NT2/D1 (cell line): ENCODE results near the gene RPTOR.

ENCODE experiments used
- SUZ12 ChIP-seq: IDR thresholded peaks from 2 replicates; pipeline ENCODE4 v1.6.1; 2011; ENCODE audit not compliant: insufficient read length, insufficient read depth; ENCODE audit errors: extremely low read depth
- YY1 ChIP-seq: IDR thresholded peaks from 2 replicates; pipeline ENCODE4 v1.6.1; 2011; ENCODE audit not compliant: insufficient read length, insufficient read depth
- ZNF274 ChIP-seq: IDR thresholded peaks from 2 replicates; pipeline ENCODE4 v1.6.1; 2011; ENCODE audit warnings: mild to moderate bottlenecking, low read depth, low read length

DNA sequence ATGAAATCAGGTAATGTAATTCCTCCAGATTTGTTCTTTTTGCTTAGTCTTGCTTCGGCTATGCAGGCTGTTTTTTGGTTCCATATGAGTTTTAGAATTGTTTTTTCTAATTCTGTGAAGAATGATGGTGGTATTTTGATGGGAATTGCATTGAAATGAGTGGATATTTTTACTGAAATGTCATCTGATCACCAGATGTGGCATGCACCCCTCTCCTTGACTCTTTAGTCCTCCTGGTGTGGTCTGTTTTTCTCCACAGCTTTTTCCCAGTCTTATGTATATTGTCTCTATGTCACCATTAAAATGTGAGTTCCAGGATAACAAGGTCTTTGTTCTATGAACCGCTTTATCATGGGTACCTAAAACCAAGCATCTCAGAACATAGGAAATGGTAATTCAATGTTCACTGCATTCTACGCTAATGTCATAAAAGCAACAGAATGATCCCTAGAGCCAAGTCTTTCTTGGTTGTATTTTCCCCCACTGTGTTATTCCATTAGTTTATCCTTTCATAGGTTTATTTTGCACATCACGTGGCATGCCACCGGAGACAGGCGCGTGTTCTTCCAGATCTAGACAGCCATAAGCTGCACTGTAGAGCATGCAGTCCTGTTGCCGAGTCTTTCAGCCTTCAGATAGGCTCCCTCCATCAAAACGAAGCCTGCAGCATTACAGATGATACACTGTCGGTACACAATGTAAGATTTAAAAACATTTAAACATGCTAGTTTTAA is 172.5 kb downstream of the RPTOR start:
- no peak for TF ChIP-seq YY1
- TF ChIP-seq SUZ12: no peak
- no peak for TF ChIP-seq ZNF274
